Natural killer cell (primary cell): ENCODE data around the gene NAV3. TPM values are rescaled to one million over a fixed set of nuclear protein-coding genes. Genes with fewer than 3 reads are reported as not detected.
A peak's percentile ranks its signal among the peaks of the same experiment; 100 is the strongest.

Source experiments
- ATAC-seq, 3 donors: fragments of 150-1000 bp in 2 of 3; fragments of 200-7000 bp in 1 of 3; cut with Tn5 transposase; 1 replicate in 1 of 3; 2 replicates in 2 of 3; pipeline ENCODE4 v1.10.0; 2021; ENCODE audit warnings: mild to moderate bottlenecking in 2 of 3, moderate library complexity in 2 of 3
- DNase-seq, 2 donors: peaks; one replicate each; pipeline versions ENCODE4 v3.0.0 to v3.0.0-alpha.2; 2013 to 2021; ENCODE audit warnings: mixed read lengths in 1 of 2
- H3K27ac ChIP-seq: one replicate; pipeline ENCODE4 v1.5.1; 2013; ENCODE audit warnings: mild to moderate bottlenecking, low read length
- H3K27me3 ChIP-seq: one replicate; pipeline ENCODE4 v1.6.1; 2013; ENCODE audit warnings: low read length; ENCODE audit not compliant: control insufficient read depth, insufficient read depth
- H3K36me3 ChIP-seq: one replicate; pipeline ENCODE4 v1.6.1; 2013; ENCODE audit warnings: low read length; ENCODE audit not compliant: control insufficient read depth, insufficient read depth
- H3K4me1 ChIP-seq: one replicate; pipeline ENCODE4 v1.6.1; 2013; ENCODE audit warnings: low read length; ENCODE audit not compliant: control insufficient read depth, insufficient read depth
- H3K4me3 ChIP-seq: one replicate; pipeline ENCODE4 v1.5.1; 2013; ENCODE audit warnings: low read length
- H3K9me3 ChIP-seq: one replicate; pipeline ENCODE4 v1.6.1; 2013; ENCODE audit warnings: low read length; ENCODE audit not compliant: control insufficient read depth, insufficient read depth
- H3K27ac Mint-ChIP-seq, 2 donors: one replicate each; pipeline ENCODE4 v1.8.0; 2022; ENCODE audit warnings: mild to moderate bottlenecking in 2 of 2, mixed read lengths in 2 of 2, moderate library complexity in 1 of 2
- H3K27me3 Mint-ChIP-seq, 2 donors: one replicate each; pipeline ENCODE4 v1.8.0; 2022; ENCODE audit warnings: low read depth in 2 of 2, mixed read lengths in 2 of 2
- H3K36me3 Mint-ChIP-seq: one replicate; pipeline ENCODE4 v1.8.0; 2022; ENCODE audit warnings: mixed read lengths
- H3K4me1 Mint-ChIP-seq, 2 donors: one replicate each; pipeline ENCODE4 v1.8.0; 2022; ENCODE audit warnings: mixed read lengths in 2 of 2
- H3K4me3 Mint-ChIP-seq: one replicate; pipeline ENCODE4 v1.8.0; 2022; ENCODE audit warnings: mild to moderate bottlenecking, moderate library complexity, mixed read lengths
- H3K9me3 Mint-ChIP-seq, 2 donors: one replicate each; pipeline ENCODE4 v1.8.0; 2022; ENCODE audit warnings: mixed read lengths in 2 of 2
- WGBS: methylation state at CpG from one replicate; pipeline ENCODE4 v1.1.7; 2013; ENCODE audit warnings: missing lambda C conversion rate; ENCODE audit not compliant: insufficient coverage; 5-methylcytosine and 5-hydroxymethylcytosine counted together
- intact Hi-C: fragments of 100-400 bp; cut with micrococcal nuclease; formaldehyde crosslinking; loops from one replicate; pipeline ENCODE4 v1.14.2; 2022
- total RNA-seq, 4 donors: library from RNA; stranded (reverse); fragments of 120-200 nt in 1 of 4; gene quantifications; one replicate each; pipeline versions ENCODE4 v1.2.3 to v1.2.4, GENCODE V29; 2013 to 2022
- TF ChIP-seq, protein P1 (sequence below): fragments of 200-600 bp; IDR thresholded peaks from one replicate; pipeline ENCODE4 v1.8.0; 2022; ENCODE audit warnings: antibody characterized with exemption

NAV3 gene
- total RNA-seq, 3 donors from 2014 or later (not counting 1 experiment from before 2014, with no cell fraction given): not detected

DNA sequence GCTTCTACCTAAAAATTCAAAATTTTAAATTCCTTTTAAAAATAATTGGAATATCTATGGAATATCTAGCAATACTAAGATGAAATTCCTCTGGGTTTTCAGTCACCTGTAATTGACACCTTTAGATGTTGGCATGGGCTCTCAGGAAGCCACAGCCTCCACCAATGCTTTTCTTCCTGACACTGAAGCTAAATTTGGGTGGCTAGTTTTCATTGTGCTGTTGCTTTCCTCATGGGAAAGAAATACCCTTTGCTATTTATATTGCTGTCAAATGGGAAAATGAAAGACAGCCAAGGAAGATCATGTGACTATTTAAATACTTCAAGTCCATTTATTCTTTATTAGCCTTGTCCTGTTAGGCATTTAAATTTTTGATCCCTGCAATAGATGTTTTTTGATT lies 313.0 kb downstream of the NAV3 start:
- intact Hi-C loops: no loop called here
- H3K27me3 ChIP-seq: no peaks in the 10 kb centered on the region
- no peak overlapping the region for H3K27ac ChIP-seq

DNA sequence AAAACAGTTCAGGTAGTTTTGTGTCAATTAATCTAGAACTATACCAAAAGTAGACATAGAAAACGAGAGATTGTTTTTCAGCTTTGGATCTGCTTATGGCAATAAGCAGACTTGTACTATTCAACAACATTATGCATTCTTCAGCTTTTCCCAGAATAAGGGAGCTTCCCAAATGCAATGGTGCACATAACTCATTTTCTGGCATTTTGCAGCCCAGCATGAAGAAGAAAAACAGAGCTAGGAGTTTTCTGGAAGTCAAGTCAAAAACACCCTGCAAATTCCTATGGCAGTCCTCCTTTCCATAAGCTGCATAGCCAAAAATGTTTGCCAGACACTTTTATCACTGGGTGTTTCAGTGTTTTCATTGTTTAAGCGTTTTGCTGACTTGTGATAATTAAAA lies 314.7 kb downstream of the NAV3 start:
- DNase-seq (no peak), ATAC-seq (no peak)
- 67% methylated on average over 1 of the region's 2 CpGs for WGBS
- Mint-ChIP-seq H3K4me3 (no peak overlapping the region), H3K27me3 (no peaks in the 10 kb centered on the region), H3K4me1 (no peaks in the 10 kb centered on the region), H3K36me3 (no peaks in the 10 kb centered on the region), H3K27ac (no peak overlapping the region), H3K9me3 (no peaks in the 10 kb centered on the region)
- TF ChIP-seq, protein P1, sequence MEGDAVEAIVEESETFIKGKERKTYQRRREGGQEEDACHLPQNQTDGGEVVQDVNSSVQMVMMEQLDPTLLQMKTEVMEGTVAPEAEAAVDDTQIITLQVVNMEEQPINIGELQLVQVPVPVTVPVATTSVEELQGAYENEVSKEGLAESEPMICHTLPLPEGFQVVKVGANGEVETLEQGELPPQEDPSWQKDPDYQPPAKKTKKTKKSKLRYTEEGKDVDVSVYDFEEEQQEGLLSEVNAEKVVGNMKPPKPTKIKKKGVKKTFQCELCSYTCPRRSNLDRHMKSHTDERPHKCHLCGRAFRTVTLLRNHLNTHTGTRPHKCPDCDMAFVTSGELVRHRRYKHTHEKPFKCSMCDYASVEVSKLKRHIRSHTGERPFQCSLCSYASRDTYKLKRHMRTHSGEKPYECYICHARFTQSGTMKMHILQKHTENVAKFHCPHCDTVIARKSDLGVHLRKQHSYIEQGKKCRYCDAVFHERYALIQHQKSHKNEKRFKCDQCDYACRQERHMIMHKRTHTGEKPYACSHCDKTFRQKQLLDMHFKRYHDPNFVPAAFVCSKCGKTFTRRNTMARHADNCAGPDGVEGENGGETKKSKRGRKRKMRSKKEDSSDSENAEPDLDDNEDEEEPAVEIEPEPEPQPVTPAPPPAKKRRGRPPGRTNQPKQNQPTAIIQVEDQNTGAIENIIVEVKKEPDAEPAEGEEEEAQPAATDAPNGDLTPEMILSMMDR: no peak
- Histone ChIP-seq H3K4me3 (no peak overlapping the region), H3K4me1 (no peaks in the 10 kb centered on the region), H3K36me3 (no peaks in the 10 kb centered on the region), H3K27me3 (no peaks in the 10 kb centered on the region), H3K9me3 (no peaks in the 10 kb centered on the region), H3K27ac (no peak overlapping the region)
- intact Hi-C loops: no loop called here

More for the DNA sequence above, 313.0 kb downstream of the NAV3 start:
- no peaks in the 10 kb centered on the region for H3K36me3 ChIP-seq
- no peaks in the 10 kb centered on the region for H3K4me1 Mint-ChIP-seq
- no peaks in the 10 kb centered on the region for H3K27me3 Mint-ChIP-seq
- ATAC-seq (no peak), DNase-seq (no peak)
- H3K4me3 Mint-ChIP-seq: no peak overlapping the region
- TF ChIP-seq, protein P1: no peak
- no peaks in the 10 kb centered on the region for H3K9me3 ChIP-seq
- H3K36me3 Mint-ChIP-seq: no peaks in the 10 kb centered on the region
- H3K4me3 ChIP-seq: no peak overlapping the region
- H3K27ac Mint-ChIP-seq: no peak overlapping the region
- peaks cover 0 to 3% of the 10 kb centered on the region in 2 donors for H3K9me3 Mint-ChIP-seq
- no peaks in the 10 kb centered on the region for H3K4me1 ChIP-seq

DNA sequence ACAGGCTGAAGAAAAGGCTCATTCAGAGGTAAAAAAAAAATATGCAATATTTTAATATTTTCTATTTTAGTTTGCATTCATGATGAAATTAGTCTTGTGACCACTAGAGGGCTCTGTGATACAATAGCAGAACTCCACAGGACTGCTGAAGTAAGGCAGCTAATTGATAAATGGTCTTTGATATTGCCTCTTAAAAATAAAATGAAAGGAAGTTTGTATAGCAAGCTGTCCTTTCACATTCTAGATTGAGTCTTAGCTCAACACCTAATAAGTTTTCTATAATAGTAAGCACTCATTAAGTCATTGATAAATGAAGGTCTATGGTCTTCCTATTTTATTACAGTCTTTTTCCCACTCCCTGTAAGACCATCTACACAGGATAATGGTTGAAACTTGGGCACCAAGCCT lies 315.7 kb downstream of the NAV3 start:
- H3K27ac Mint-ChIP-seq: no peak overlapping the region
- Histone ChIP-seq H3K4me3 (no peak overlapping the region), H3K36me3 (no peaks in the 10 kb centered on the region), H3K27ac (no peak overlapping the region), H3K9me3 (no peaks in the 10 kb centered on the region), H3K27me3 (no peaks in the 10 kb centered on the region), H3K4me1 (no peaks in the 10 kb centered on the region)
- ATAC-seq (no peak), DNase-seq (peak in 1 of 2 donors; percentile 17)
- TF ChIP-seq, protein P1: peak; percentile 47
- no peaks in the 10 kb centered on the region for H3K9me3 Mint-ChIP-seq
- intact Hi-C loops: no loop called here
- H3K4me3 Mint-ChIP-seq: no peak overlapping the region
- no peaks in the 10 kb centered on the region for H3K27me3 Mint-ChIP-seq
- H3K36me3 Mint-ChIP-seq: no peaks in the 10 kb centered on the region
- H3K4me1 Mint-ChIP-seq: no peaks in the 10 kb centered on the region

DNA sequence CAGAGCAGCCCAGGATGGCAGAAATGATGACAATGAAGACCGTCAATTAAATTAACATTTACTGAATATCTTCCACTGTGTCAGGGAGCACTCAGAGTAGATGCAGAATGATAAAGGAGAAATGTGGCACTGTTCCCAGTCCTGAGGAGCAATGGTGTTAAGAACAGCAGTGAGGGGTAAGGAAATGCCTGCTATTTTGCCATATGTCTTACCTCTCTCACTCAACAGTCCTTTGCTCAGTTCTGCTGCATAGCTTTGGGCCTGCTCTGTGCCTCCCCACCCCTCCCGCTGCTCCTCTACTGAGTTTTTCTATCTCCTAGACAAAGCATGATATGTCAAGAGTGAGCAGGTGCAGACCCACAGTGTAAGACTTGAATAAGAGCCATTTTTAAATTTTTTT lies 318.8 kb downstream of the NAV3 start:
- TF ChIP-seq, protein P1: no peak
- intact Hi-C loops: no loop called here
- WGBS: 55% methylated on average over 2 of the region's 2 CpGs

More for the DNA sequence above, 318.8 kb downstream of the NAV3 start:
- H3K4me3 ChIP-seq: no peak overlapping the region
- DNase-seq (no peak), ATAC-seq (no peak)
- Mint-ChIP-seq H3K4me1 (no peaks in the 10 kb centered on the region), H3K4me3 (no peak overlapping the region), H3K27ac (no peak overlapping the region), H3K27me3 (no peaks in the 10 kb centered on the region), H3K9me3 (no peaks in the 10 kb centered on the region), H3K36me3 (no peaks in the 10 kb centered on the region)
- no peaks in the 10 kb centered on the region for H3K9me3 ChIP-seq
- no peaks in the 10 kb centered on the region for H3K27me3 ChIP-seq
- no peaks in the 10 kb centered on the region for H3K36me3 ChIP-seq
- H3K4me1 ChIP-seq: no peaks in the 10 kb centered on the region
- no peak overlapping the region for H3K27ac ChIP-seq
